ENCODE measurements around the gene GALNT9.

Gene GALNT9

DNA sequence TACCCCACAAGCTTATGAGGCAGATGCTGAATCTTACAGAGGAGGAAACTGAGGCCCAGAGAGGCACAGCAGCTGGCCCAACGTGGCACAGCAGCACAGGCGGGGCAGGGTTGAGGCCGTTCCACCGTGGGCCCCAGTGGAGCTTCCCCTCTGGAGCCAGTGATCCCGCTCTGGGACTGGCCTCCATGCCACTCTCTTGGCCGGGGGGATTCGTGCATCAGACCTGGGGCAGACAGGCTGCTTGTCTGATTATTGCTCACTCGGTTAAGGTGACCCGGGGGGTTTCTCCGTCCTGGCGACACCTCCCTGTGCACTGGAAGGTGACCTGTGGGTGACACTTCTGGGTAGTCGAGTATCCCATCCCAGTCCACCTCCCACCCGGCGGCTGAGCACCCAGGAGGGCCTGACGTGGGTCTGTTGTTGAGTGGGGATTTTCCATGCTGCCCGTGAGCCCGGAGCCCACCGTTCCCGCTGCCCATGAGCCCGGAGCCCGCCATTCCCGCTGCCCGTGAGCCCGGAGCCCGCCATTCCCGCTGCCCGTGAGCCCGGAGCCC, 157.3 kb downstream of the GALNT9 start:
- no peak overlapping the region for H3K27ac ChIP-seq (ENCODE audit: insufficient read depth, low read depth, low read length, poor library complexity, severe bottlenecking)
- peaks cover 5% of the 10 kb centered on the region for H3K27me3 ChIP-seq (ENCODE audit: control insufficient read depth, insufficient read depth, low read length, poor library complexity, severe bottlenecking)
- H3K36me3 ChIP-seq (ENCODE audit: control insufficient read depth, insufficient read depth, low read length): no peaks in the 10 kb centered on the region
- no peak overlapping the region for H3K4me3 ChIP-seq (ENCODE audit: insufficient read depth, low read depth, low read length)
- no peaks in the 10 kb centered on the region for H3K4me1 ChIP-seq (ENCODE audit: control insufficient read depth, insufficient read depth, low read length)
- H3K9me3 ChIP-seq (ENCODE audit: control insufficient read depth, low read length): no peaks in the 10 kb centered on the region
- WGBS, 2 experiments: 86 to 91% methylated on average over 27 to 28 of the region's 28 CpGs

DNA sequence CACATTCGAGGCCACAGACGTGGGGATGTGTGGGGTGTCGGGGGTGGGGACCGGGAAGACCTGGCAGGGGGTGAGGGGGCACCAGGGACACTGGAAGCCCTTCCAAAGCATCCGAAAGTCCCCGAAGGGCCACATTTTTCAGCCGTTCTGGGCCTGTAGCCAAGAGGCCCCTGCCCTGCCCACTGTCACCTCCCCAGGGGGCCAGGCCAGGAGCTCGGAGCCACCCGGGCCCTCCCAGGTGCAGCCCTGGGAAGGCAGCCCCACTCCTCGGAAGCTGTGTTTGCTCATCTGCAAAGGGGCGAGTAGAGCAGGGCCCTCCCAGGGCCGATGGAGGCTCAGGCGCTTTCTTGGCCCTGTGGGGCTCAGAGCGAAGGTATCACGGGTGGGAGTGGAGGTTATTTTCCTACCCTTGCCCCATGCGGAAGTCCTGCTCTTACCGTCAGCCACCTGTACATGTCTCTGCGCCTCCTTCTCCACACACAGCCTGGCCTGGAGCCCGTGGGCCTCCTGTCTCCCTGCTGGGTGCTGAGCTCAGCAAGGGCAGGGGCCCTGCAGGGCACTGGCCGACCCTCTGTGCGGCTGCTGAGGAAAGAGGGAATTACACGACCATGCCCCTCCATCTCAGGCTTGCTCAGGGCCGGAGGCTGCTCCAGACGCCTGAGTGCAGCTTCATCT, 158.0 kb downstream of the GALNT9 start:
- WGBS, 2 experiments: 84% methylated on average over 24 of the region's 24 CpGs
- no peak overlapping the region for H3K27ac ChIP-seq (ENCODE audit: insufficient read depth, low read depth, low read length, poor library complexity, severe bottlenecking)
- peaks cover 5% of the 10 kb centered on the region for H3K27me3 ChIP-seq (ENCODE audit: control insufficient read depth, insufficient read depth, low read length, poor library complexity, severe bottlenecking)
- H3K36me3 ChIP-seq (ENCODE audit: control insufficient read depth, insufficient read depth, low read length): no peaks in the 10 kb centered on the region
- H3K4me3 ChIP-seq (ENCODE audit: insufficient read depth, low read depth, low read length): no peak overlapping the region
- no peaks in the 10 kb centered on the region for H3K9me3 ChIP-seq (ENCODE audit: control insufficient read depth, low read length)
- H3K4me1 ChIP-seq (ENCODE audit: control insufficient read depth, insufficient read depth, low read length): no peaks in the 10 kb centered on the region

DNA sequence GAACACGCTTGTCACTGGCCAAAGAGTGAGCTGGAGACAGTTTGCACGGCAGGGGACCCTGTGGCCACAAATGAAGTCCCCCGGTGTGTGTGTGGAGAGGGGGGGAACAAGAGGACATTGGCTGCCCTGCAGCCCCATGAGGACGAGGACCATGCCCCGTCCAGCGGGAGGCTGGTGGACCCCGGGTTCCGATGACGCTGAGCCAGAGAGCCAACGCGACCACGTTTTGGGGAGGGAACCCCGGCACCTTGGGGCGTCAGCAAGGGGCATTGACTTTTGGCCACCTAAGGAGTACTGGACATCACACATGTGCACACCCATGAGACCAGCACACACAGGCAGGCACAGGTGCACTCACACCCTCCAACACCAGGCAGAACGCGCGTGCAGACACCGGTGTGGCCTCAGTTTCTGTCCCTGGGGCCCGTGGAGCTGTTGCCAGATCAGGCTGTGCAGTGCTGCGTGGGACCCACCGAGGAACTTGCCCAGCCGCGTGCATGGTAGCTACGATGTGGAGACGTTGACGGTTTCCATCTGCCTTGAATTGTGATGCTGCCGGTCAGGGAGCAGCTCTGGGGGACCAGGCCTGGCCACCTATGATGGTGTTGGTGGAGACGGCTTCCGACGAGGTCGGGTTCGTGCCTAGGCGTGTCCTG, 158.6 kb downstream of the GALNT9 start:
- H3K4me3 ChIP-seq (ENCODE audit: insufficient read depth, low read depth, low read length): no peak overlapping the region
- H3K36me3 ChIP-seq (ENCODE audit: control insufficient read depth, insufficient read depth, low read length): no peaks in the 10 kb centered on the region
- WGBS, 2 experiments: 91 to 93% methylated on average over 33 of the region's 33 CpGs
- no peaks in the 10 kb centered on the region for H3K9me3 ChIP-seq (ENCODE audit: control insufficient read depth, low read length)
- no peaks in the 10 kb centered on the region for H3K4me1 ChIP-seq (ENCODE audit: control insufficient read depth, insufficient read depth, low read length)
- peaks cover 5% of the 10 kb centered on the region for H3K27me3 ChIP-seq (ENCODE audit: control insufficient read depth, insufficient read depth, low read length, poor library complexity, severe bottlenecking)
- no peak overlapping the region for H3K27ac ChIP-seq (ENCODE audit: insufficient read depth, low read depth, low read length, poor library complexity, severe bottlenecking)

DNA sequence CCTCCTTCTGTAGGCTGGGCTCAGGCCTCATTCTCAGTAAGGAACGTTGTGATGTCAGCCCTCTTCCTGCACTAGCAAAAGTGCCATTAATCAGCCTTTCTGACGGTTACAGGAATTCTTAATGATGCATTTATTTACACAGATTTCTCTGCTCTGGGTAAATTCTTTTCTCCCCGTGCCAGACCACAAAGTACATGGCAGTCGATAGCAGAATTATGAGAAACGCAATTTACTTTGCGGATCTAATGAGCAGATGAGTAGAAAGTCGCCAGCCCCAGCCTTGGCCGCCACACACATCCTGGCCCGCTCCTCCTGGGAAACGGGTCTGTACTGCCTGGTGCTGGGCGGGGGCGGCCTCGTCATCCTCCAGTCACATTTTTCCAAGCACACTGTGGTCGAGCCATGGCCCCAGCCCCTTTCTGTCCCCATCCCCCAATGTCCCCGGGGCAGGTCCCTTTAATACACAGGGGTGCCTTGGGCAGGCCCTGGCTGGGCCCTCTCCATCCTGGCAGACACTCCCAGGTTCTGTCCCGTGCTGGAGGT, 159.2 kb downstream of the GALNT9 start:
- H3K36me3 ChIP-seq (ENCODE audit: control insufficient read depth, insufficient read depth, low read length): no peaks in the 10 kb centered on the region
- H3K4me3 ChIP-seq (ENCODE audit: insufficient read depth, low read depth, low read length): no peak overlapping the region
- no peaks in the 10 kb centered on the region for H3K9me3 ChIP-seq (ENCODE audit: control insufficient read depth, low read length)
- peaks cover 5% of the 10 kb centered on the region for H3K27me3 ChIP-seq (ENCODE audit: control insufficient read depth, insufficient read depth, low read length, poor library complexity, severe bottlenecking)
- 78 to 81% methylated on average over 16 of the region's 16 CpGs for WGBS, 2 experiments
- H3K4me1 ChIP-seq (ENCODE audit: control insufficient read depth, insufficient read depth, low read length): no peaks in the 10 kb centered on the region
- H3K27ac ChIP-seq (ENCODE audit: insufficient read depth, low read depth, low read length, poor library complexity, severe bottlenecking): no peak overlapping the region

DNA sequence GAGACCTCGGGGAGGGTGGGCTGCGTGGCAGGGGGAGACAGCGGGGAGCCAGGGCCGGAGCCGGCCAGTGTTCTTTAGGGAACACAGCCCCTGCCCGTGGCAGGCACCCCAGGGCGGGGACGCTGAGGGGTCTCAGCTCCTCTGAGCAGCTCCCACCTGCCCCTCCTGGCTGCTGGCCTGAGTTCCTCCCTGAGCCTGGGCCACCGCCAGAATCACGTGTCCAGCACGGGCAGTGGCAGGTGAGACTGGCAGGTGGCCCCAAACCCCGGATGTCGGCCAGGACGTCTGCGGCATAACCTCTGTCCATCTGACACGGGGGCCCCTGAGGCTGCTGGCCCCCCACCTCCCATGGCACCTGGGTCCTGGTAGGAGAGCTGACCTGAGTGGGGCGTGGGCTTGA, 160.0 kb downstream of the GALNT9 start:
- Histone ChIP-seq H3K27me3 (ENCODE audit: control insufficient read depth, insufficient read depth, low read length, poor library complexity, severe bottlenecking) (peaks cover 5% of the 10 kb centered on the region), H3K4me3 (ENCODE audit: insufficient read depth, low read depth, low read length) (no peak overlapping the region), H3K9me3 (ENCODE audit: control insufficient read depth, low read length) (no peaks in the 10 kb centered on the region), H3K4me1 (ENCODE audit: control insufficient read depth, insufficient read depth, low read length) (no peaks in the 10 kb centered on the region), H3K27ac (ENCODE audit: insufficient read depth, low read depth, low read length, poor library complexity, severe bottlenecking) (no peak overlapping the region), H3K36me3 (ENCODE audit: control insufficient read depth, insufficient read depth, low read length) (no peaks in the 10 kb centered on the region)
- 87 to 88% methylated on average over 17 of the region's 17 CpGs for WGBS, 2 experiments

DNA sequence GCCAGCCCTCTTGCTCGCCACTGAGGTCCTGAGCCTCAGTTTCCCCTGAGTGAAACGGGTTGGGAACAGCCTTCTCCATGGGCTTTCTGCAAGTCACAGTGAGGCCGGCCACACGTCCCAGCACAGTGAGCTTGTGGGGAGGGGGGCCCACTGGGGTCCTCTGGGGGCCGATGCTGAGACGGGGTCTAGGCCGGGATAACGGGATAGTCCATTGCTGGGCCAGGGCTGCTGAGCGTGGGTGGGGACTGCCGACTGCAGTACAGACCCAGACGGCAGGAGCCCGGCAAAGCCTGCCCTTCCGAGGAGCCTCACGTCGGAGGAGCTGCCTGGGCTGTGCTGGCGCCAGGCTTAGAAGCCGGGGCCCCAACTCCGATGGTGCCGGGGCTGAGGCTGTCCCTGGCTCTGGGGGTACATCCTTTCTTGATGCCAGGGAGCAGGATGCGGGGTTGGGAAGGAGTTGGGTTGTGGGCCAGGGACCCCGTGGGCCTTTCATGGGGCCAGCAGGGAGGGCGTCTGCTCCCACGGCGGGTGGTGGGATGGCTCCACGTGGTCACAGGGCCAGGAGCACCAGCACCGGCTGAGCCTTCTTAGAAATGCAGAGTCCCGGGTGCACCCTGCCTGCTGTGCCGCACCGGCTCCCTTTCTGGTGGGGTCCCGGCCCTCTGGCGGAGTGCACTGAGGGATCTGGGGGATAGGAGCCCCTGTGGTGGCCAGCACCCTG, 160.9 kb downstream of the GALNT9 start:
- Histone ChIP-seq H3K36me3 (ENCODE audit: control insufficient read depth, insufficient read depth, low read length) (no peaks in the 10 kb centered on the region), H3K4me1 (ENCODE audit: control insufficient read depth, insufficient read depth, low read length) (no peaks in the 10 kb centered on the region), H3K9me3 (ENCODE audit: control insufficient read depth, low read length) (no peaks in the 10 kb centered on the region), H3K27ac (ENCODE audit: insufficient read depth, low read depth, low read length, poor library complexity, severe bottlenecking) (no peak overlapping the region), H3K4me3 (ENCODE audit: insufficient read depth, low read depth, low read length) (no peak overlapping the region), H3K27me3 (ENCODE audit: control insufficient read depth, insufficient read depth, low read length, poor library complexity, severe bottlenecking) (peaks cover 9% of the 10 kb centered on the region)
- WGBS, 2 experiments: 90 to 91% methylated on average over 31 of the region's 31 CpGs

DNA sequence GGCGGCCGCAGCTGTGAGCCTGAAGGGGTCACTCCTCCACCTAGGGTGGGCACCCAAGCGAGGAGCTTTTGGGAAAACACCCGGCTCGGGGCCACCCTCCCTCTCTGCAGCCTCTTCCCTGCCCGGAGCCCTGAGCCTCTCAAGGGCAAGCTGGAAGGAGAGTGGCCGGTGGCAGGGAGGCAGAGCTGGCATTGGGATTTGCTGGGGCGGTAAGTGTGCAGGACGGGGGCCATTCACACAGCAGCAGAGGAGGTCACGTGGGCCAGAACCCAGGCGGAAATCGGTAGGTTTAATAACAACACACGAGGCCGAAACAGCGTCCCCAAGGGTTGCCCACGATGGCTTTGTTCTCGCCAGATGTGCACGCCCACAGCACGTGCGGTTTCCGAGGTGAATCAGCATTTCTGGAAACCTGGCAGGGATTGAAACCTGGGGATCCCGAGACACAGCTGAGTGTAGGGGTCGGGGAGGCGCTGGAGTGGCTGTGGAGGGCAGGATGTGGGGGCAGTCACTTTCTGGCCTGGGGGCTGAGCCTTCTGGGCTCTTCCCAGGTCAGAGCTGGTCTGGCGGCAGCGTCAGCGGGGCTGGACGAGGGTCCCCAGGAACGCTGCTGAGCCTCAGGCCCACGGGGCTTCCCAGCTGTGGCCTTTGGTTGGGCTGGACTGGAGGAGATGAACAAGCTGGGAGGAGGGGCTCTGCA, 161.6 kb downstream of the GALNT9 start:
- Histone ChIP-seq H3K27ac (ENCODE audit: insufficient read depth, low read depth, low read length, poor library complexity, severe bottlenecking) (no peak overlapping the region), H3K36me3 (ENCODE audit: control insufficient read depth, insufficient read depth, low read length) (no peaks in the 10 kb centered on the region), H3K4me3 (ENCODE audit: insufficient read depth, low read depth, low read length) (no peak overlapping the region), H3K4me1 (ENCODE audit: control insufficient read depth, insufficient read depth, low read length) (no peaks in the 10 kb centered on the region), H3K9me3 (ENCODE audit: control insufficient read depth, low read length) (no peaks in the 10 kb centered on the region), H3K27me3 (ENCODE audit: control insufficient read depth, insufficient read depth, low read length, poor library complexity, severe bottlenecking) (peaks cover 15% of the 10 kb centered on the region)
- 89 to 90% methylated on average over 30 of the region's 30 CpGs for WGBS, 2 experiments

DNA sequence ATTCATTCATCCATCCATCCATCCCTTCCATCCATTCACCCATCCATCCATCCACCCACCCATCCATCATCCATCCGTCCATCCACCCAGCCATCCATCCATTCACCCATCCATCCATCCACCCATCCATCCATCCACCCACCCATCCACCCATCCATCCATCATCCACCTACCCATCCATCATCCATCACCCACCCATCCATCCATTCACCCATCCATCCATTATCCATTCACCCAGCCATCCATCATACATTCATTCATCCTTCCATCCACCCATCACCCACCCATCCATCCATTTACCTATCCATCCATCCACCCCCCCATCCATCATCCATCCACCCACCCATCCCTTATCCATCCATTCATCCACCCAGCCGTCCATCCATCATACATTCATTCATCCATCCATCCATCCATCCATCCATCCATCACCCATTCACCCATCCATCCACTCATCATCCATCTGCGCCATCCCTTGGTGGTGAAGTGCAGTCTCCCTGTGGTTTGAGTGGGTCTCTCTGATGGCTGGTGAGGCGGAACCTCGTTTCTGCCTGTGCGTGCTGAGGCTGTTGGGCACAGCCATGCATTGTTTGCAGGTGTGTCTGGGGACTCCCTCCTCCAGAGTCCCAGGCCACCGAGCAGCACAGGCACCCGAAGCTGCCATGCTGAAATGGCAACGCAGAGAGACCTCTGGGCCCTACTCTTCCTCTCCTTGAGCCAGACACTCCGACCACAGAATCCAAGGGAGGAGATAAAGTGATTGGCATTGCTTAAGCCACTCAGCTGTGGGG, 162.4 kb downstream of the GALNT9 start:
- Histone ChIP-seq H3K36me3 (ENCODE audit: control insufficient read depth, insufficient read depth, low read length) (no peaks in the 10 kb centered on the region), H3K27me3 (ENCODE audit: control insufficient read depth, insufficient read depth, low read length, poor library complexity, severe bottlenecking) (peaks cover 21% of the 10 kb centered on the region), H3K4me3 (ENCODE audit: insufficient read depth, low read depth, low read length) (no peak overlapping the region), H3K27ac (ENCODE audit: insufficient read depth, low read depth, low read length, poor library complexity, severe bottlenecking) (no peak overlapping the region), H3K4me1 (ENCODE audit: control insufficient read depth, insufficient read depth, low read length) (no peaks in the 10 kb centered on the region), H3K9me3 (ENCODE audit: control insufficient read depth, low read length) (no peaks in the 10 kb centered on the region)
- WGBS, 2 experiments: 87 to 88% methylated on average over 10 of the region's 10 CpGs

DNA sequence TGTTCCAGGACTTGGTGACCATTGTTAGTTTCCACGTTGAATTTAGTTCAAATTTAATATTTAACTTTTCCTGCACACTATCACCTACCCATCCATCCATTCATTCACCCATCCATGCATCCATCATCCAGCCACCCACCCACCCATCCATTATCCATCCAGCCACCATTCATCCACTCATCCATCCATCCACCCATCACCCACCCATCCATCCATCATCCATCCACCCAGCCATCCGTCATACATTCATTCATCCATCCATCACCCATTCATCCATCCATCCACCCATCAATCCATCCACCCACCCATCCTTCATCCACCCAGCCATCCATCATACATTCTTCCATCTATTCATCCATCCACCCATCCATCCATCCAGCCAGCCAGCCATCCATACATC, 163.3 kb downstream of the GALNT9 start:
- Histone ChIP-seq H3K4me3 (ENCODE audit: insufficient read depth, low read depth, low read length) (no peak overlapping the region), H3K4me1 (ENCODE audit: control insufficient read depth, insufficient read depth, low read length) (no peaks in the 10 kb centered on the region), H3K27ac (ENCODE audit: insufficient read depth, low read depth, low read length, poor library complexity, severe bottlenecking) (no peak overlapping the region), H3K9me3 (ENCODE audit: control insufficient read depth, low read length) (no peaks in the 10 kb centered on the region), H3K27me3 (ENCODE audit: control insufficient read depth, insufficient read depth, low read length, poor library complexity, severe bottlenecking) (peaks cover 24% of the 10 kb centered on the region), H3K36me3 (ENCODE audit: control insufficient read depth, insufficient read depth, low read length) (no peaks in the 10 kb centered on the region)
- 83 to 88% methylated on average over 2 of the region's 2 CpGs for WGBS, 2 experiments

Measured in ectodermal cell (in vitro differentiated cells).